ENCODE results near the gene PALD1.

PALD1 gene

DNA sequence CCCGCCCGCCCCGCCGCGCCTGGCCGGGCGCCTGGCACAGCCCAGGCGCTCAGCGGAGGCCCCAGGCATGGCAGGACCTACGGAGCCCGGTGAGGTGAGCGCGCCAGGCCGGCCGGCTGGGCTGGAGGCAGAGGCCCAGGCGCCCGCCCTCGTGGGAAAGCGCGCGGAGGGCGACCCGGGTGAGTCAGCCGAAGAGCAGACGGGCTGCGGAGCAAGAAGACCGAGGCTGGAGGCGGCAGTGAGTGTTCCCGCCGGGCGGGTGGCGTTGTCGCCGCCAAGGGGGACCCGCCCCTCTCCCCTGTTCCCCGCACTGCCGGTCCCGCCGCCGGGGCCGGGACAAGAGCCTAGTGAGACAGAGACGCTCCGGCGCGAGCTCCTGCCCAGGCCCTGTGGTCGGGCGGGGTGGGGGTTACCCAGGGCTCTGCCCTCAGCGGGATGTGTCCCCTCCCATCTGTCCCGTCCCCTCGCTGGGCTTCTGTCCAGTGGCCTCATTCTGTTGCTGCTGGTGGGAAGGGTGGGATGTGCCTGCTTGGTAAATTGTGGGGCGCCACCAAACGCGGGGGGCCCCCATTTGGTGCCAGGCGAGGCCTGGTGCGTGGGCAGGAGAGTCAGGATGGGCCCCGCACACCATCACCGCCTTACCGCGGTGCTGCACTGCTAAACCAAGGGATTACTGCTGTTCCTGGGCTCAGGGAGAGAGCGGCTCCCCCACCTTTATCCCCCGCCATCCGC, 20.1 kb upstream of the PALD1 start:
- no peak for DNase-seq

DNA sequence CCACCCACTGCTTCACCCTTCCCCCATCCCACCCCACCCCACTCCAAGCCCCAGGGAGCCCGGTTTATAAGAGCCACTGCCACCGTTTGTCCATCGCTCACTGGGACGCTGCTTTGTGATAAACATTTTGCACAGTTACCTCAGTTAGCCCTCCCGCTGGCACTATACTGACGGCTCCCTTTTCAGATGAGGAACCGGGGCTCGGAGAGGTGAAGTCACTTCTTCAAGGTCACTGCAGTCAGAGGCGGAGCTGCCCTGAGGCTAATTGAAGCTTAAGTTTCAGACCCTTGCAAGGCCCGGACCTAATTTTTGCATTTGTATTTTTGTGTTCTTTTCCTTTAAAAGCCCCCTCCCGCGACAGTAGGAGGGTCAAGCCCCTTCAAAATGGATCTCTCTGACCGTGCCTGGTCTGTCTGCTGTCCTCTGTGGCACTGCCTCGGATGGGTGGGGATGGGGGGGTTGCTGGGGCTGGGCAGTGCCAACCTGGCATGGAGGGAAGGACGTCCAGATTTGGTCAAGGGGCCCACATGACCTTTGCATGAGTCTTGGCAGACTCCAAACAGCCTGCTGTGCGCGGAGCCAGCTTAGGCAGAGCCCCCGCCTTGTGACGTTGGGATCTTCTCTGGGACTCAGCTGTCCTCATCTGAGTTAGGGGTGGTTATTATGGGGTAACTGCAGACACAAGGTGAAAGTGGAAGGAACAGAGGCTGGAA, 19.4 kb upstream of the PALD1 start:
- no peak for DNase-seq

DNA sequence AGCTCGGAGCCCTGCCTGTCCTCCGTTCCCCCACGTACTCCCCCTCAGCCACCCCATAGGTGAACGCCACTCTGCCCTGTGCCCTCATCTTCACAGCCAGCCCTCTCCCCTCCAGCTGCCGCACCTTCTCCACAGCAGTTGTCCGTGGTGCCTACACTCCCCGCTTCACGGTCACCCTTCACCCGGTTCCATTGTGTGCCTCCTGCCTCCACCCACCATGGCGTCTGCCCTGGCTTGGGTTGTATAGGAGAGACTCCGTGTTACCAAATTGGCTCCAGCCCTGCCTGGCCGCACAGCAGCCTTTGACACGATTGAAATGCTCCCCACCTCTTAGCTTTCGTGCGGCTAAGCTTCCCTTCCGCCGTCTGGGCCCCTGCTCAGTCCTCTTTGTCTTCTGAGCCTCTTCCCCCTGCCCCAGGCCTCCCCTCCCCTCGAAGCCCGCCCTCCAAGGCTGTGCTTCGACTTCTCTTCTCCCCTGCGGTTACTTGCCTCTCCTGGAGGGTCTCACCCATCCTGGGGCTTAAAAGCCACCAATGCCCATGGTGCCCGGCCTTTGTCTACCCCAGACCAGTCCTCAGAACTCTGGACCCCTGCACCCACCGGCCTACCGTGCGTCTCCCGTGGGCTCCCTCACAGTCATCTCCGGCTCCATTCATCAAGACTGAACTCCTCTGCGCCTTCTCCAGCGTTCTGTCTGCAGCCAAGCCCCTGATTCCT, 18.6 kb upstream of the PALD1 start:
- DNase-seq = no peak

DNA sequence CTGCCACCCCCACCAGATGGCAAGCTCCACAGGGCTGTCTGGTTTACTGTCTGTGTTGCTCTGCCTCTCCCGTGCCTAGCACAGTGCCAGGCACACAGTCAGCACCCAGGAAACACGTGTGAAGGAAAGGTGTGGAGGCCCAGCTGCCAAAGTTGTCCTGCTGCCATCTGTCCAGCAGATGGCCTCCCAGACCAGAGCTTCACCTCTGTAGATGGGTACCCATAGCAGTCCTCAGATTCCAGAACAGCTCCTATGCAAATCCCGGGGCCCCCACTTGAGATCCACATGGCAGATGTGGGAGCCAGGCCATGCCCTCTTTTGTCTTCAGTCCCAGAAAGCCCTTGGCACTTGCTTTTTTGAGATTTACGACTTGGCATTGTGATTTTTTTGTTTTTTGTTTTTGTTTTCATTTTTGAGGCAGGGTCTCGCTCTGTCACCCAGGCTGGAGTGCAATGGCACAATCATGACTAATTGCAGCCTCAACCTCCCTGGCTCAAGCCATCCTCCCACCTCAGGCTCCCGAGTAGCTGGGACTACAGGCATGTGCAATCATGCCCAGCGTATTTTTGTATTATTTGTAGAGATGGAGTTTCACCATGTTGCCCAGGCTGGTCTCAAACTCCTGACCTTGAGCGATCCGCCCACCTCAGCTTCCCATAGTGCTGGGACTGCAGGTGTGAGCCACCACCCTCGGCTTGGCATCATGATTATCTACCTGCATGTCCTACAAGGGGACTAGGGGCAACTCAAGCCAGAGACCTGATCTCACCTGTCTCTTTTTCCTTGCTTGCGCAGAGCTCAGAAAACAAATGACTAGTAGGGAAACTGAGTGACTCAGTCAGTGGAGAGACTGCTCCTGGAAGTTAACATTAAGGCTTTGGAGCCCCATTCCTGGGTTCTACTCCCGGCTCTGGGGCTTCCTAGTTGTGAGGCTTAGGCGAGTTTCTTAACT, 16.9 kb upstream of the PALD1 start:
- no peak for DNase-seq

DNA sequence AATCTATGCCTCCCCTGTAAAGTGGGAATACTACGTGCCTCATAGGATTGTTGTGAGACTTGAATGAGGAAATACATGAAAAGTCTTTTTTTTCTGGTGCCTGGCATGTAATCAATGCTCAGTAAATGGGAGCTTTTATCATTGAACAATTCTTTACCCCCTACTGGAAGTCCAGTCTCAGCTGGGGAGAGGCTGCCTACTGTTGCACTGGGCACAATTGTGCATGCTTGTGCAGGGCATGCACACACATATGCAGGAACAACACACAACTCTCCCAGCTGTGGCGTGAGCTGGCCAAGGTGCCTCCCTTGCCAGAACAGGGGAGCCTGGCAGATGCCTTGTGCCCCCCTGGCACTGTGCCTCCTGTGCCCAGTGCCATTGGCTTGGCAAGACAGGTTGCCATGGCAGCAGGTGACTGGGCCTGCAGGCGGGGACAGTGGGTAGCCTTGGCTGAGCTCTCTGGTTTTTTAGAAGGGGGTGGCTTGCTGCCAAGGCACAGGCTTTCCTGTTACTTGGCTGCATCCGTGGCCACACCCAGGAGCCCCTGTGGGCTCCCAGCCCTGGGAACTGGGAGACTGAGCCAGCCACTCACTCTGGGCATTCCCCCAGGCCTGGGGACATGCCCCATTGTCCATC, 16.1 kb upstream of the PALD1 start:
- DNase-seq = no peak

DNA sequence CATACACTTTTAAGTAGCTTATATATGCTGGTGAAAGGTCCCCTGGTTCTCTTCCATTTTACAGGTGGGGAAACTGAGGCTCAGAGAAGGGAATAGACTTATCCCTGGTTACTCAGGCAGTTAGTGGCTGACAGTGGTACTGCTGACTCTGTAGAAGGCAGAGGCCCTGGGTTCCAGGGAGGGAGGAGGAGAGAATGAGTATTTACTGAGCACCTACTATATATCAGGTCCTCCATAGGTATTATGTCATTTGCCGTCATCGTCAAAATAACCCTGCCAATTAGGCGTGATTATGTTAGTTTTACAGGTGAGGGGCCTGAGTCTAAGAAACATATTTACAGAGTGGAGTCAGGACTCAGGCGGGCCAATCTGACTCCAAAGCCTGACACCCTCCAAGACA, 13.3 kb upstream of the PALD1 start:
- no peak for DNase-seq

DNA sequence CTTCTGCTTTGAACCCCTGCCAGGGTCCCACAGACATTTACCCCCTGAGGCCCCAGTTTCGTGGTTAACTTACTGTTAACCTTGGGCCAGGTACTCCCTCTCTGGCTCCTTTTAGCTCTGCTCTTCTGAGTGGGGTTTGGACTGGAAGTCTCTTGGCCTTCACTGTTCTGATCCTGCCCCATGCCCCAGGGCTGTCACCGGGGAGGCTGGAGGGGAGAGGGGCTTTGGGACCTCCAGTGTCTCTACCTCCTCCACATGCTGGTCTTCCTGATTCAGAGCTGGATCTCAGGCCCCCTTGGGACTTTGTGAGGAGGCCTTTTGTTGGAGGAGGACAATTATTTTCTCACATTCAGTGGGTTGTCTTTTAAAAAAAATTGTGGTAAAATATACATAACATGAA, 12.7 kb upstream of the PALD1 start:
- no peak for DNase-seq

DNA sequence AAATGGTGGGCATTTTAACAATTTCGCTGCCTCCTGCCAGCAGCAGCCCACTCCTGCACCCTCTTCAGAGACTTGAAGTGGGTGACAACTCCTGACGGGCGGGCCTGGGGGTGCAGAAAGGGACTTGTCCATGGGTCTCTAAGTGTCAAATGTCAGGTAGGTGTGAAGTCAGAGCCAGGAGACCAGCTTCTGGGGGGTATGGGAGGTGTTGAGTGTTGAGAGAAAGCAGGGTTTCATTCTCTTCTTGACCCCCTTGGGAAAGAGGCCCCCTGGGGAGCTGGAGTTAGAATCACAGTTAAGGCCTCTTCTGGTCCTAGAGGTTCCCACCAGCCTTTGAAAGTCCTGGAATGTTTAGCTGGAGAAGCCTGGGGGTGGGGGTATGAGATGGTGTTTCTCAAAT, 11.6 kb upstream of the PALD1 start:
- no peak for DNase-seq

DNA sequence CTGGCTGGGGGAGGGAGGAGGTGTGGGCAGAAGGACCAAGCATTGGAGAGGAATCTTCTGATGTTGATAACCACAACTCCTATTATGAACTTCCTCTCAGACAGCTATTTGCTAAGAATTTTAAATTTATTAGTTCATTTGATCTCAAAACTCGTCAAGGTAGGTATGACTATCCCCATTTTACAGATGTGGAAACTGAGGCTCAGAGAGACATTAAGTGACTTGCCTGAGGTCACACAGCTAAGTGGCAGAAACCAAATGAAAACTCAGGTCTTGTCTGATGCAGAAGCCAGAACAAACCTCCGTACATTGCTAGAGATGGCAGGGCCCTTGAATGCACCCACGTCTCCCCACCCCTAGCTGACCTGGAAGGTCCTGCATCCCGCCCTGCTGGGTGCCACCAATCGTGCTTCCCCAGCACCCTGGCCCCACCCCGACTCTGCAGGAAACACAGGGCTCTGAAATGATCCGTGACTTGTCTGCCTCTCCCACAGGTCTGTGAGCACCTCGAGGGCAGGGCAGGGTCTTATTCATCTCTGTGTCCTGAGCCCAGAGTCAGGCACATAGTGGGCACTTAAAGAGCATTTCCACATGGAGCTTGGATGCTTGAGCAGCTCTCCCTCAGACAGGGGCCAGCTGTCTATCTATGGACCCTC, 5.6 kb upstream of the PALD1 start:
- DNase-seq = no peak

DNA sequence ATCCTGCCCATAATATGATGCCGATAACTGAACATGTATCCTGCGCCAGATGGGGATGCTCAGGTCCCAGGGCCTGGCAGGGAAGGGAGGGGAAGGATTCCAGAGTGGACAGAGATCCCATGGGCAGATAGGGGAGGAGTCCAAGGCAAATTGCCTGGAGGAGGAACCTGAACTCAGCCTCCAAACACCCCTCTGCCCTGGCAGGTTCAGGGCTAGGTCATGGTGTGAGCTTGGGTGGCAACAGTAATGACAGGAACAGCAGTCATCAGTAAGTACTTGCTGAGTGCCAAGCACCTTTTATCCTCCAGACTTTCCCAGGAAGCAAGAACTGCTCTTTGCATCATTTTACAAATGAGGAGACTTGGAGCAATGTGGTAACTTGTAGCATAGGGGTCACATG, 3.8 kb upstream of the PALD1 start:
- peak; percentile 8 for DNase-seq

DNA sequence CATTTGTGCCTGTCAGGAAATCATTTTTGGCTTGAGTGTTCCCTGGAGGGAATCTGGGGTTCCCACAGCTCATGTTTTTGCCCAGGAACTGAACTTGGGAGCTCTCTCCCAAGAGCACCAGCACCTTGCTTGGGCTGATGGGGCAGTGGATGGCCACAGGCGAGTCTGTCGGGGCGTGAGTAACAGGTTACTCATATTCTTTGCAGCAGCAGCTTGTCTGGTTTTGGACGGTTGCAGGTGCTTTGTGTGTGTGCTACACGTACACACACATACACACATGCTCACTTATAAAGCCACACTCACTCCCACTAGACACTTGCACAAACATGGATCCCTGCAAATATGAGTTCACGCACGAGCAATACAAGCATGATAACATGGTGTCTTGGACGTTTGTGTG, 2.9 kb upstream of the PALD1 start:
- no peak for DNase-seq

DNA sequence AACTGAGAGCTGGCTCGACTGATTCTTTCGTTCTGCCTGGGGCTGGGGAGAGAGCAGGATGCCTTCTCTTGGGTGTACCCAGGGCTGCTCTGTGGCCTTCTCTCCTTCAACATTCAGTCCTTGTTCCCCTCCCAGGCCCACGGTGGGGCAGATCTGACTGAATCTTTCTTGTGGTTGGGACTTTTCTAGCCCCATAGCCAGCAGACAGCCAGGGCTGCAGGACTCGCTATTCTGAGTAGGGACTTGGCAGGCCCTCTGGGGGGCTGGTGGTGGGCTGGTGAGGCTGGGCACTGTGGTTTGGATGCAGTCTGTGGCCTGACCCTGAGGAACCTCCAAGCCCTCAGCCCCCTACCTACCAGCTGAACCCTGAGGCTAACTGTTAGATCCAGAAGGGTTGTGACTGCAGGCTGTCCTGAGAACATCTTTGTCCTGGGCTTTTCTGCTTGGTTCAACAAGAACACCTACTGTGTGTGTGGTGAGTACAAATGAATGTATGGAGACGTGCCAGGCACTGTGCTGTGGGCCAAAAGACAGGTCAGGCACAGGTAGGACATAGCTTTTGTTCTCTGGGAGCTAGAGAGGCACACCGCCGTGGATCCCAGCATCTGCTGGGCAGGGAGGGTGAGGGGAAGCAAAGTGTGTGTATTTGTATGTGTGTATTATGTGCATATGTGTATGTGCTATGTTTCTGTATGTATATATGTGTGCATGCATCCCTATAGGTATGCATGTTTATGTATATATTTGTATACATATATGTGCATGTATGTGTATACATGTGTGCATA, 2.1 kb upstream of the PALD1 start:
- DNase-seq = no peak

DNA sequence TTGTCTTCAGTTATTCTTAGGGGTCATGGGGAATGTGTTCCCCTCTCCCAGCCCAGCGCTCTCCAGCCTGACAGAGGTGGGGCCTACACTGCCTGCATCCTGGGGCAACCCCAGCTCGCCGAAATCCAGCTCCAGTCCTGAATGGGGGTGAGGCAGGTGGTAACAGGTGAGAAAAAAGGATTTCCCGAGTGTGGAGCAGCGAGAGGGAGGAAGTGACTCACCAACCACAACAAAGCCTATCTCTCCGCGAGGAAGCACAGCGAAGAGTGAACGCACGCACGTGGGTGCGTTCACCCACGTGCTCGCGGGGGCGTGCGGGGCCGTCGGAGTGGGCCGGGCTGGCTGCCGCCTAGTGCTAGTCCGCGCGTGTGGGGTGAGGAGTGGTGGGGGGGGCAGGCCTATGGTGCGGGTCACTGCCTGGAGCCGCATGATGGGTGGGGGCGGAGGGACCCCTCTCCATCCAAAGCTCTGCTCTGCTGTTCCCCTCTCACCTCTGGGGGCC, 855 bp upstream of the PALD1 start:
- DNase-seq = no peak

DNA sequence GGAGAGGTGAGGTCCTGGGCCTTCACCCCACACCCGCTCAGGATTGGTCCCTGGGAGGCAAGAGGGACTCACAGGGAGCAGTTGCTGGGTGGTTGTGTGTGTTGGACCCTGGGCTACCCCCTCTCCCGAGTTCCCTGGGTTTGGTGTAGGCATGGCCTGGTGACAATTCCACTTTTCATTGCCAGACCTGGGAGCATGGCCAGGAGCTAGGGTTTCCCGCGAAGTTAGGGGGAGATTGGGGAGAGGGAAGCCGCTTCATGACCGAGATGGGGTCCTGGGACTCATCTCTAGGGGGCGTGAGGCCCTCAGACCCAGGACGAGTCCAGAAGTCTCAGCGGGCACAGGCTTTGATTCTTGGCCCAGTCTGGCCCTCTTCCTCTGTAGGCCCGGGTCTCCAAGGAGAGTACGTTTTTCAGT, 606 bp downstream of the PALD1 start:
- DNase-seq = no peak

DNA sequence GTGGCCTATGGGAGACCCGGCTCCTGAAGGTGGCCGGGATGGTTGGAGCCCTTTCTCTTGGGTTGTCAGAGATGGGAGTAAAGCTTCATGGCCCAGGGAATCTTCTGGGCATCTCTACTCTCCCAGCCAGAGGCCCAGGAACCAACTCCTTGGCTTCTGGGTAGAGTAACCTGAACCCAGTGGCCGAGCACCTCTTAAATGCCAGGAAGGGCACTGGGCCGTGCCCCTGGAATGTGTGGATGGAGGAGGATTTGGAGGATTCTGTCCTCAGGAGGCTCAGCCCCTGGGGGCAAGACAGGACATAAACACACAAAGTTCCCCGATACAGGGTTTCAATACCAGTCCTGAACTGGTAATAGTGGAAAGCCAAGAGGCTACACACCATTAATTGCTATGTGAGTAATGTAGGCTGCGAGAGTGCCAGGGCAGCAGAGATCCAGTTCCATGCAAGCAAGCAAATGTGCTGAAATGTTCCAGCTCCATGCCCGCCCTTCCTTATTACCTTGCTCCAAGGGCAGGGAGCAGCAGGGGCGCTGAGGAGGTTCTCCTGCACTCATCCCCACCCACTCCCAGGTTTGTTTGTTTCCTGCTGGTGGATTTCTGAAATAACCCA, 1.2 kb downstream of the PALD1 start:
- no peak for DNase-seq

DNA sequence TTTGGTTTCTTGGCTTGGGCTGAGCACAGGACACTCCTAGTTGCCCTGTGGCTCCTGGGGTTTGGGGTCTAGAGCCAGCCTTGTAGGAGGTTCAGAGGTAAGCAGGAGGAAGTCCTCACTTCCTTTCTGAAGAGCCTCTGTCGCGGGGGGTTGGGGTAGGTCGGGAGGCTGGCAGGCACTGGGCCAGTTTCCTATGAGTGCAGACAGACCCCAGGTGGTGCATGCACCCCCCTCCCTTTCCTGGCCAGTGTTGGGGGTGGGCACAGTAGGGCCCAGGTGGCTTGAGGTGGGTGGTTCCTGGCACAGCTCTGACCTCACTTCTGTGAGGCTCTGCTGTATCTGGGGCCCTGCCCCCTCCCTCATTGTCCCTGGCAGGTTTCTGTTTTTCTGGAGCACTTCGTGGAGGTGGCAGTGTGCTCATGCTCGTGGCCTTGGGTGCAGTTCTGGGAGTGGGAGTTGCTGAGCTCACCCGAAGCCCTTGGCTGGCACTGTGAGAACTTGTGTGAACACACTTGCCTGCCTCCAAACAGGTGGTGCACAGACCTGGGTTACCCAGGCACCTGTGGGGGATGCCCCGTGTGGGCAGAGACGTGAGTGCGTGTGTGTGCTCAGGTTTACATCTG, 1.8 kb downstream of the PALD1 start:
- no peak for DNase-seq

DNA sequence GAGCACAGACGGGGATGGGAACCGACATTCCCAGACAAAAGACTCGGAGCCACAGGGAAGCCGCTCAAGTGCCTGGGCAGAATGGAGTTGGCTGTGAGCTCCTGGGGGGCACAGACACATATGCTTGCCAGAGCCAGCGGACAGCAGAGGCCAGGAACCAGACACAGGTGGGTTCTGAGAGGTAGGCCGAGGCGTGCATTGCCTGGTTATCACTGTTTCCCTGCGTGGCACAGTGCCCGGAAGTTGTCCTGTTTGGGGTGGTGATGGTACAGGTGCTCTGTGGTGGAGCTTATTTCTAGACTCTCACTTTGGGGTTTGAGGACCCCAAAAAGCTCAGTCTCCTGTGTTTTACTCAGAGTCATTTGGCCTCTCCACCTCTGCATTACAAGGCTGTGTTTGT, 2.5 kb downstream of the PALD1 start:
- DNase-seq = no peak

DNA sequence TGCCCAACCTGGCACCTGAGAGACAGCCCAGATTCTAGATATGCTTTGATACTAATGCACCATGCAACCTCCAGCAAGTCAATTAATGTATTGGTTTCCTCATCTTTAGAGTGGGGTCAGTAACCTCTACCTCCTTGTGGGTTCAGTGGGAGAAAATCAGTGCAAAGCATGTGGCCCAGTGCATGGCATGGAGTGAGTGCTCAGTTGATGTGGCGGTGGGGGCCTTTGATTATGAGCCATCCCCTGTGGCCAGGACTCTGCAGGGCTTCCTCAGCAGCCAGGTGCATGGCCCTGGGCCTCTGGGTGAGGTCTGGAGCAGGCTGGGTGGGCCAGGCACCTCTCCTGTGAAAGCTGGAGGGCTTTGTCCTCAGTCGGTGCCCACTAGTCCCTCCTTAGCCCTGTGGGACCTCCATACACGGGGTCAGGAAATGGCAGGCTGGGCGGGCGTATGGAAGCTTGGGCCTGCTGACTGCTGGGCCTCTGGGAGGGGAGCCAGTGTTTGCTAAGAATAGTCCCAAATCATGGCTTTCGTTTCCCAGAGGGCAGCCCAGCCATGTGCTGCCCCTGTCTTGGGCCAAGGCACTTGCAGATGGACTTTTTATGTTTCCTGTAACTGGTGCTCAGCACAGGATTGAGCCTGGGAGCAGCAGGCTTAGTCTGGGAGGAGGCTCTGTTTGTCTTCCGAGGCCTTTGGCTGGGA, 3.4 kb downstream of the PALD1 start:
- no peak for DNase-seq
